Activated CD4-positive, alpha-beta T cell treated with anti-CD3 and anti-CD28 coated beads for 4 hours (primary cell): Measurements from ENCODE around the gene KHNYN.
A peak's percentile ranks its signal among the peaks of the same experiment; 100 is the strongest.
"Not testable (repeated sequence)": the region's sequence is repeated elsewhere in the genome, so short reads cannot be mapped to it uniquely, and the experiment has no call there.

Experiments
- DNase-seq, 2 donors: peaks; one replicate each; pipeline ENCODE4 v3.0.0-alpha.2; 2020

The KHNYN gene

DNA sequence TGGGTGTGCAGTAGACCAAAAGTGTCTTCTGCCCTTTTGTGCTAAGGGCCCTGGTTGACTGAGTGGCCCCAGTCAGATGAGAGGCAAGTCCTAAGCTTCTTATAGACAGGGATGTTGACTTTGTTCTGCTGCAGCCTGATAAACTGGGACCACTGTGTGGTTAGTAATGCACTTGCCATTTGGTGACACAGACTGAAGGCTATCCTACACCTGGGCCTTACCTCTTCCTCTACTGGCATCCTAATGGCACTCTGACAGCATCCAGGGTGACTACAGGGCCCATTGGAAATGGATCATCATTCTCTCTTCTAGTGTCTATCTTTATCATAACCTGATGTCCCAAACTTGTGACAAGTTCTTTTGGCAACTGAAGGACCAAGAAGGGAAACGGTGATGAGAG is 9.5 kb downstream of the KHNYN start:
- DNase-seq, result no peak

DNA sequence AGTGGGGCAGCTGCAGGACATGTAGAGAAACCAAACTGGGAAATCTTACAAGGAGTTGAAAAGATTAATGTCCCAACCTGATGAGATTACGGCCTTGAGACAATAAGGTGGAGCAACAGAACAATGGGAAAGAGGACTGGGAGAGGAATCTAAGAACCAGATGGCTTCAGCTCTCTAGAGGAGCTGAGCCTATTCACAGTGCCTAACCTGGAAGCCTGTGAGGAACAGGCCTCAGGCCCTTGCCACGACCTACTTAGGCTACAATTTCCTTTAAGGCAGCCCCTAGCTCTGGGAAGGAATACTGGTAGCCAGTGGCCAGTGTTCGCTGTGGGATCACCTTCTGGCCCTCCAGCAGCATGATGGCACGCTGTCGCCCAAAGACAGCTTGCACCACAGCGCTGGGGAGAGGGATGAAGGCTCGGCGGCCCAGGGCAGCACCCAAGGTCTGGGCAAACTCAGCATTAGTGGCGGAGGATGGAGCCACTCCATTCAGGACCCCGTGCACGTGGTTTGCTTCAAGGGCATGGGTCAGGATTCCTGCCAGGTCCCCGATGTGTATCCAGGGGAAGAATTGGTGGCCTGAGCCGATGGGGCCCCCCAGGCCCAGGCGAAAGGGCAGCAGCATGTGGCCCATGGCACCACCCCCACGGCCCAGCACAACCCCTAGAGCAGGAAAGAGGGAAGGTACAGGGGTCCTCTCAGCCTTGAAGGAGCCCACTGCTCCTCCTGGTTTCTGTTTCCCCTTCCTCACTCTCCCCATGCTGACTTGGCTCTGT is 10.3 kb downstream of the KHNYN start:
- DNase-seq, result no peak

DNA sequence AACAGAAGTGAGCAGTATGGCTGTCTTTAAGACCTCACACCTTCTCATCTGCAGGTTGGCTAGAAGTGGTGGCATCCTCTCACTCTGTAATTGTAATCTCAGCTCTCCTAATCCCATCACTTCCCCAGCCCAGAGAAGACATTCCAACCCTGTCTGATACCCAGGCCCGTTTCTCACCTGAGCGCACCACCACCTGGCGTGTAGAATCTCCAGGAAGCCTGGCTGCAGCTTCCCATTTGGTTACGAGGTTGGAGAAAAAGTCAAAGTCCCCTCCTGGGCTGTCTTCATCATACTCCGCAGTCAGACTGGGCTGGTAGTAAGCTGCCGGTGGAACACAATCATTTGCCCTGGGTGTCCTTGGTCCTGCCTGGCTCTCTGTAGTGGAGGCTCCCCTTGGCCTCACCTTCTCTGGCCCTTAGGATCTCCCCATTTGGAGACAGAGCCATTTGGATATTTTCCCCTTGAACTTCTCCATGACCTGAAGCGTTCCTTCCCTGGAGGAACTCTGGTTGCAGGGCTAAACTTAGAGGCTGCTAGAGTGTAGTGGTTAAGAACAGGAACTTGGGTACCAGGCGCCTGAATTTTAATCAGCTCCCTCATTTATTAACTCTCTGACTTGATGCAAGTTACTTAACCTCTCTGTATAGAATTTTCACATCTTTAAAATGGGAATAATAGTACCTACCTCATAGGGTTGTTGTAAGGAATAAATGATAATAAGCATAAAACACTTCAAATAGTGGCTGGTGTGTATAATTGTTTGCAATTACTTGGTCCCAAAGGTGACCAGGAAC is 11.0 kb downstream of the KHNYN start:
- DNase-seq, result no peak

DNA sequence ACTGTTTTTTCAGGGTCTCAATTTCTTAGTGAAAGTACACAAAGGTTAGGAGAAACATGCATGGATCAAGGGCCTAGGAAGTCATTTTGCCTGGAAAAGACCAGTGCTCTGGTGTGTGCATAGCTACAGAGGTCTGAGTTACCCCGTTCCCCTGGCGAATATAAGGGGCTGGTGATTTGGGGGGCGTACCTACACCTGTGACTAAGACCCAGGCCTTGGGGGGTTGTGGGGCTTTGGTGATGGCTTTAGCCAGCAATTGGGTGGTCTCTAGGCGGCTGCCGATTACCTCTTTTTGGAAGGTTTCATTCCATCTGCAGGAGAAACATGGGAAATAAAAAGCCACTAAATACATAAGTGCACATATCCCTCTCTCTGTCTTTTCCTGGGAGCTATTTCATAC is 11.7 kb downstream of the KHNYN start:
- no peak for DNase-seq

DNA sequence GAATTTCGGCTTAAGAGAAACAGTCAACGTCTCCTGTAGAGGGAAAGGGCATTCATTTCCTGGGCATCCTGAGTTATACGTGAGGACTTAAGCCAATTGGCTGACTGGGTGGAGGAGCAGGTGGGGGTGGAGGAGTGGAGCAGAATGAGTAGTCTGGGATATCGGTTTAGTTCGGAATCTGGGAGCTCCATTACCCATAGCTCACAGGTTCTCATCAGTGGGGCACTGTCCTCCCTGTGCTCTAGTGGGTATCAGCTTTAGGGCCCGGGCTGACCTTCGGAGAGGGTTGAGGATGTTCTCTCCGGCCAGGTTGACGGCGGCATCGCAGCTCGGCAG is 12.1 kb downstream of the KHNYN start:
- no peak for DNase-seq

DNA sequence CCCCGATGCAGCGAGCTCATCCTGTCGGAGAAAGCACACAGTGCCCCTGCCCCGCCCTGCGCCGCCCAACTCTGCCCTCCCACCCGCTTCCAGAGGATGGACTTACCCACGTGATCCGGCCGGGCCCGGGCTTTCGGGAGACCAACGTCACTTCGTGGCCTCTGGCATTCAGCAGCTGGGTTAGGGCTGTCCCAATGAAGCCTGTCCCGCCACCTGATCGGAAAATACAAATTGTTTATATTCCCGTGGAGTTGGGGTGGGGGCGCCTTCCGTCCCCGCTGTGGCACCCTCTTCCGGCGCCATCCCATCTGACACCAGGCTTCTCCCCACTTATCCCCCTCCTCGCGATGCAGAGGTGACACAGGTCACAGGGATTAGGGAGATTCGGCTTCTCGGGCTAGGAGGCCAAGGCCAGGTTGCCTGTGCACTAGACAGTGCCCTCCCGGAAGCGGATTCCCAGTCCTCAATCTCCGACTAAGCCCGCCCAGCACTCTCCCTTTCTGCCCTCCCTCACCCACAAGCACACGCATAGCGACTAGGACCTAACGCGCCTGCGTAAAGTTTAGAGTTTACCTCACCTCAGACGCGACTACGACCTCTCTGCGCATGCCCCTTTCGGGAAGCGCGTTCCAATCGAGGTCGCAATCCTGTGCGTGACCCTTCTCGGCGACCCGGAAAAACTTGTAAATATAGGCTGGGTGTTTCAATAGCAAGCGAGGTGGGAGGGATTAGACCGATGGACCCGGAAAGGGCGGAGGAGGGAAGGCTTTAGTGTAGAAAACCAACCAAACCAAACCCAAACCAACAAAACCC is 12.7 kb downstream of the KHNYN start, which contains the start of gene SDR39U1:
Gene SDR39U1 (minus strand): TSS at position 537 of the 813 bp plus-strand sequence. CDS start 7 bp downstream, at position 530.
- peak; percentile 96 for DNase-seq

DNA sequence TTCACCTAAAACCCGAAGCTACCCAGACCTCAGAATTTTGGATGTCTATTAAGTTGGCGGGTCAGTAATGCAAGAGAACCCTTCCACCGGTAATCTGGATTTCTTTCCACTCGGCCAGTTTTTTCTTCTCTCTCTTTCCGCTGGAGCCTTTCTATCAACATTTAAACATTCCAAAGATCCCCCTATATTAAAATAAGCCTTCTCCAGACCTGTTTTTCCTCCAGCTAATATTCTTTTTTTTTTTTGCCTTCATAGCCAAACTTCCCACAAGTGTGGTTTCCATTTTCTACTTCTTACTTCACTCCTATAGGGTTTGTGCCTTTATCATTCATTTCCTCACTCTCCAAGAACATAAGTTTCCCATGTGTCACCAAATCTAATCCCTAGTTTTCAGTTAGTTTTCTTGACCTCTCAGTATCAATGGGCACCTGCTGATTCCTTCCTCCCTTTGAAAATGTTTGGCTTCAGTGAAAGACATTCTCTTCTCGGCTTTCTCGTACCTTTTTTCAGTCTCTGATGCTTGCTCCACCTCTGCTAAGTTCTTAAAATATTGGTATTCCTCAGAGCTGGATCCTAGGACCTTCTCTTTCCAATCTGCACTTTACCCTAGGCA is 13.4 kb downstream of the KHNYN start:
- no peak for DNase-seq

DNA sequence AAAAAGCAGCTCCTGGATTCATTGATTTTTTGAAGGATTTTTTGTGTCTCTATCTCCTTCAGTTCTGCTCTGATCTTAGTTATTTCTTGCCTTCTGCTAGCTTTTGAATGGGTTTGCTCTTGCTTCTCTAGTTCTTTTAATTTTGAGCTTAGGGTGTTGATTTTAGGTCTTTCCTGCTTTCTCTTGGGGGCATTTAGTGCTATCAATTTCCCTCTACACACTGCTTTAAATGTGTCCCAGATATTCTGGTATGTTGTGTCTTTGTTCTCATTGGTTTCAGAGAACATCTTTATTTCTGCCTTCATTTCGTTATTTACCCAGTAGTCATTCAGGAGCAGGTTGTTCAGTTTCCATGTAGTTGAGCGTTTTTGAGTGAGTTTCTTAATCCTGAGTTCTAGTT is 21.1 kb downstream of the KHNYN start:
- not testable (repeated sequence) for DNase-seq

DNA sequence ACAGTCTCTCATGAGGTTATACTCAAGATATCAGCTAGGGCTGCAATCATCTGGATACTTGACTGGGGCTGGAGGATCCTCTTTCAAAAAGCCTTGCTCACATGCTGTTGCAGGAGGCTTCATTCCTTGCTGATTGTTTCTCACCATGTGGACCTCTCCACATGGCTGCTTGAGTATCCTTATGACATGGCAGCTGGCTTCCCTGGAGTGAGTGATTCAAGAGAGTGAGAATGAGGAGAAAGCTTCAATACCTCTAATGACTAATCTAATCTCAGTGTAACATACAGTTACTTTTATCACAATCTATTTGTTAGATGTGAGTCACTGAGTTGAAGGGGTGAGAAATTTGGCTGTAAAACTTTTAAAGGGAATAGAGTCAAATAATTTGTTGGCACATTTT is 27.2 kb downstream of the KHNYN start:
- DNase-seq, result no peak

DNA sequence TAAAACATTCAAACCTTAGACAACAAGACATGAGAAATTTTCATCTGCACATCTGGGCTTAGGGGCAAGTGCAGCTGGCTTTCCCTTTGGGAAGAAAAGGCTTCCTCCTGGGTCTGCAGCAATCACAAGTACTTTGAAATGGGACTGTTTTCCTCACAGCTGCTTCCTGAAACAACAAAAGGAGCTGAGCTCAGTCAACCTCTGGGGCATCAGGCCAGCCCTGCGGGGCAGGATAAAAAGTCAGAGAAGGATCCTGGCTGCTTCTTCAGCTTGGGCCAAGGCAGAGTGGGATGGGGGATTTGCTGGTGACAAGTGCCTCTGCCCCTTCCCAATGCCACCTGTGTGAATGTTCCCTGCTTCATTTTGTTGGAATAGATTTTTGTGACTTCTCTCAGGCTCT is 29.0 kb downstream of the KHNYN start:
- no peak for DNase-seq

DNA sequence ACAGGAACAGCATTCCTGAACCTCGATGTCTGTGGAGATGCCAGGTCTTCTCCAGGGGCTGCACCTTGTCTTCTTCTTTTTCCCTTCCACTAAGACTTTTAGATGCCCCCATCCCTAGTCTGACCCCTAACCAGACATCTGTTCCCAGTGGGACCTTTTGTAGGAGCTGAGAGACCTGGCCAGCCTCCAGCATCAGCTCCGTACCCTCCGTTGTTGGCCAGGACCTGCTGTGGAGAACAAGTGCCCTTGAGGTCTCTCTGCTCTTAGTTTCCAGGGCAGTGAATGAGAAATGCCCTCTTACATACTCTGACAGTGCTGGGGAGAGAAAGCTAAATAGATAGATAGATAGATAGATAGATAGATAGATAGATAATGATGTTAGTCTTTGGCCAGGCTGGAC is 29.6 kb downstream of the KHNYN start:
- DNase-seq, result no peak

DNA sequence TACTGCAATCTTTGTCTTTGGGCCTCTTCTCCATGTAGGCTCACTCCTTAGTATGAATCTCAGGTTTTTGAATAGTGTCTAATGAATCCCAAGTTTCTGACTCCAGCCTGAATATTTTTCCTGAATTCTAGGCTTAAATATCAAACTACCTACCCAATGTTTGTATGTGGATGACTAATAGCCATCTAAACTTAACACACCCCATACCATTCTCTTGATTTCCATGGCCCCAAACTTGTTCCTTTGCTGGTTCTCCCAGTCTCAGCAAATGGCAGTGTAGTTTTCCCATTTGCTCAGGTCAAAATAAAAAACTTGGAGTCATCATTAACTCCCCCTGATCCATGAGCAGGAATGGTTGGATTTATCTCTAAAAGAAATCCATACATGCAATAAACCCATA is 31.6 kb downstream of the KHNYN start:
- DNase-seq, result no peak

DNA sequence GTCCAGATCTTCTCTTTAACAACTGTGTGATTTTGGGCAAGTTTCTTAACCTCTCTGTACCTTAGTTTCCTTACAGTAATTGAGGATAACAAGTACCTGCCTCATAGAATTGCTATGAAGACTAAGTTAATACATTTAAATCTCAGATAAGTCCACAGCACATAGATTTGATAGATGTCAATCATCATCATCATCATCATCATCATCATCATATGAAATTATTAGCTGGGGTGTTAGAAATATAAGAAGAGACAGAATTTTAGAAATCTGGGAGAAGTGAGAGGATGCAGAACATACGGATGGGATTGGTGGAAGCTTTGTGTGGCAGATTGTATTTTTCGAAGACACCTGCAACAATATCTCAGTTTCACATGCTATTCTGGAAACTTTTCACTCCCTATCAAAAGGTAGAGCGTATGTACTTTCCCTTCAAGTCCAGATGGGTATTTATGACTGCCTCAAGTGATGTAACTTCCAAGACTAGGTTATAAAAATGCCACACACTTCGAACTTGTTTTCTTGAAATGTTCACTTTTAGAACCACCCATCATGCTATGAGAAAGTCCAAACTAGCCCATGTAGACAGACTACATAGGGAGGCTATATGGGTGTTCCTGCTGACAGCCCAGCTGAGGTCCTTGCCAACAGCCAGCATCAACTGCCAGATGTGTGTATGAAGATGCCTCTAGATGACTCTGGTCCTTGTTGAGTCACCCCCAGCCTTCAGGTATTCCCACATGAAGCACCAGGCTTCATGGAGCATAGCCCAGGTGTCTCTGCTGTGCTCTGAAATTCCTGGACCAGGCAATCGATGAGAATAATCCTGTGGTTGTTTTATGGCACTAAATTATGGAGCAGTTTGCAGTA is 33.5 kb downstream of the KHNYN start:
- no peak for DNase-seq

DNA sequence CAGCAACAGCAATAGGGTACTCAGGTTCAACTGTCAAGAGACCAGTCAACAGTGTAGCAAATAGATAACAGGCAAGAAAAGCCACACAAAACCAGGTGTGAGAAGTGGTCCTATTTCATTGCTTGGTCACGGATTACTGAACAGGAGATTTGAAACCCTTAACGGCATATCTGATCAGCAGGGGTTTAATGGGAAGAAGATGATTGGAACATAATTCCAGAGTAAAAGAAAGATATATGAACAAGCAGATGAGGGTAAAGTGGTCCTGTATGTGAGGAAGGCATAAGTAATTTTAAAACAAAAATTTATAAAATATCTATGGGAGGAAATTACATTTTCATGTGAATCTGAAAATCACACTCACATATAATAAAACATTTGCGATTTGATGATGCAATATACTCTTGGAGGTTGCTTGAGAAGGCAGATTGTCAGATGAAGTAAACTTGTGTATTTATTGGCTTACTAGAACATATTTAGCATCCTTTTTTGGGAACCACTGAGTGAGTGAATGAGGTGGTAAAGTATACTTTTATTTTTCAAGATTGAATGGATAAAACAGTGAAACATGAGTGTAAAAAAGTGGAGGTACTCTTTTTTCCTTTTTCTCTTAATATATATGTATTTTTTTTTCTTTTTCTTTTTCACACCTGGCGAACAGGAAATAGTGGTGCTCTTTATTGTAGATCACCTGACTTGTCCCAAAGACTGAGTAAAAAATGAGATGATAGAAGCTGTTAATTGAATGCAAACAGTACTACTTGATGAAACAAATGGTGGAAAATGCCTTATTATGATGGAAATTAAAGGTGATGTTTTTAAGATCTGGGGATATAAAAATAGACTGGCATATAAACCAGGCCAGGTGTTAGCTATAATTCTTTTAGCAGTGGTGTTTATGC is 34.4 kb downstream of the KHNYN start:
- no peak for DNase-seq

DNA sequence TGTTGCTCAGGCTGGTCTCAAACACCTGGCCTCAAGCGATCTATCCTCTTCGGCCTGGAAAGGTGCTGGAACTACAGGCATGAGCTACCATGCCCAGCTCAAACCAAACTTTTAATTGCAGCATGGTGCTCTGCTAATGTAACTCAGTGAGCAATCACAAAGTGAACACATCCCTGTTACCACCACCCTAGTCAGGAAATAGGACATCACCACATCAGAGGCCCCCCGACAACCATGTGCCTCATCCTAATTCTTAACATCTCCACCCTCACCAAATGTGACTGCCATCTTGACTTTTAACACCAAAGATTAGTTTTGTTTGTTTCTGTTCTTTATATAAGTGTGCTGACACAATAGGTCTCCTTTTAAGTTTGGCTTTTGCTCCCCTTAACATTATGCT is 35.6 kb downstream of the KHNYN start:
- no peak for DNase-seq

DNA sequence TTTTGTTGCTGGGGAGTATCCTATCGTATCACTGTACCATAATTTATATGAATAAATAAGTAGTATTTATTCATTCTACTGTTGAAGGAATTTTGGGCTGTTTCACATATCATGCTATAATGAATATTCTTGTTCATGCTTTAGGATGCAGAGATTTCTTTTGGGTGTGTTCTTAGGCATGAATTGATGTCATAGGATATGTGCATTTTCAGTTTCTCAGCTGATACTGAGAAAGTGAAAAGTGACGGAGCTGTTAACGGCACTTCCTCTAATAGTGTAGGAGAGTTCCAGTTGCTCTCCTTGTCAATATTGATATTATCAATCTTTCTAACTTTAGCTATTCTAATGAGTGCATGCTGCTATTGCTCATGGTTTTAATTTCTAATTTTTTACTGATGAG is 36.1 kb downstream of the KHNYN start:
- no peak for DNase-seq

DNA sequence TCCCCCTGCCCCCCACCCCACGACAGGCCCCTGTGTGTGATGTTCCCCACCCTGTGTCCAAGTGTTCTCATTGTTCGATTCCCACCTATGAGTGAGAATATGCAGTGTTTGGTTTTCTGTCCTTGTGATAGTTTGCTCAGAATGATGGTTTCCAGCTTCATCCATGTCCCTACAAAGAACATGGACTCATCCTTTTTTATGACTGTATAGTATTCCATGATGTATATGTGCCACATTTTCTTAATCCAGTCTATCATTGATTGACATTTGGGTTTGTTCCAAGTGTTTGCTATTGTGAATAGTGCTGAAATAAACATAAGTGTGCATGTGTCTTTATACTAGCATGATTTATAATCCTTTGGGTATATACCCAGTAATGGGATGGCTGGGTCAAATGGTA is 40.7 kb downstream of the KHNYN start:
- not testable (repeated sequence) for DNase-seq

DNA sequence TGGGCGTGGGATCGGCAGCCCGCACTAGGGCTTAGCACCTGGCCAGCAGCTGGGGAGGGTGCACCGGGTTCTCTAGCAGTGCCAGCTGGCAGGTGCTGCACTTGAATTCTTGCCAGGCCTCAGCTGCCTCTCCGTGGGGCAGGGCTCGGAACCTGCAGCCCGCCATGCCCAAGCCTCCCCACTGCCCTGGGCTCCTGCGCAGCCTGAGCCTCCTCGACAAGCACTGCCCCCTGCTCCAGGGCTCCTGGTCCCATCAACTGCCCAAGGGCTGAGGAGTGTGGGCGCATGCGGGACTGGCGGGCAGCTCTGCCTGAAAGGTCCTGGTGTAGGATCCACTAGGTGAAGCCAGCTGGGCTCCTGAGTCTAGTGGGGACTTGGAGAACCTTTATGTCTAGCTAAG is 43.5 kb downstream of the KHNYN start:
- no peak for DNase-seq

DNA sequence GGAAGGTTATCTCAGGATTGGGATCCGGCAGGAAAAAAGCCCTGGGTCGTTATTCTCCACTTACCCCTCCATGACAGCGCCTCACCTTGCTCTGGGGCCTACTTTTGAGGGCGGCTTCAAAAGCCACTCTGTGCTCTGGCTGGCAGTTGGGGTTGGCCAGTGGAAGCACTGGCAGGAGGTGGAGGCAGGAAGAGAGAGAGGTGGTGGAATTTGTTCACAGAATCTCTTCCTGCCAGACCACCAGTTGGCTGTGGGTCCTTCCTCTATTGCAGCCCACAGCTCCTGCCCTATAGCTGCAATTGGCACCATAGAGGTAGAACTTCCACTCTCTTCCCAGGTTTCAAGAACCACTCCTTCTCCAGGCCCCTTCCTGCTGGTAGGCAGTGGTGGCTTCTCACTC is 45.5 kb downstream of the KHNYN start:
- no peak for DNase-seq

DNA sequence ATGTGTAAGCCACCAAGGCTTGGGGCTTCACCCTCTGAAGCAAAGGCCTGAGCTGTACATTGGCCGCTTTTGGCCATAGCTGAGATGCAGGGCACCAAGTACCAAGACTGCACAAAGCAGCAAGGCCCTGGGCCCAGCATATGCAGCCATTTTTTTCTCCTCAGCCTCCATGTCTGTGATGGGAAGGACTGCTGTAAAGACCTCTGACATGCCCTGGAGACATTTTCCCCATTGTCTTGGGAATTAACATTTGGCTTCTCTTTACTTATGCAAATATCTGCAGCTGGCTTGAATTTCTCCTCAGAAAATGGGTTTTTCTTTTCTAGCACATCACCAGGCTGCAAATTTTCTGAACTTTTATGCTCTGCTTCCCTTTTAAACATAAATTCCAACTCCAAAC is 50.2 kb downstream of the KHNYN start:
- DNase-seq, result not testable (repeated sequence)
